Measurements from ENCODE around the gene GDI1.

GDI1 gene

DNA sequence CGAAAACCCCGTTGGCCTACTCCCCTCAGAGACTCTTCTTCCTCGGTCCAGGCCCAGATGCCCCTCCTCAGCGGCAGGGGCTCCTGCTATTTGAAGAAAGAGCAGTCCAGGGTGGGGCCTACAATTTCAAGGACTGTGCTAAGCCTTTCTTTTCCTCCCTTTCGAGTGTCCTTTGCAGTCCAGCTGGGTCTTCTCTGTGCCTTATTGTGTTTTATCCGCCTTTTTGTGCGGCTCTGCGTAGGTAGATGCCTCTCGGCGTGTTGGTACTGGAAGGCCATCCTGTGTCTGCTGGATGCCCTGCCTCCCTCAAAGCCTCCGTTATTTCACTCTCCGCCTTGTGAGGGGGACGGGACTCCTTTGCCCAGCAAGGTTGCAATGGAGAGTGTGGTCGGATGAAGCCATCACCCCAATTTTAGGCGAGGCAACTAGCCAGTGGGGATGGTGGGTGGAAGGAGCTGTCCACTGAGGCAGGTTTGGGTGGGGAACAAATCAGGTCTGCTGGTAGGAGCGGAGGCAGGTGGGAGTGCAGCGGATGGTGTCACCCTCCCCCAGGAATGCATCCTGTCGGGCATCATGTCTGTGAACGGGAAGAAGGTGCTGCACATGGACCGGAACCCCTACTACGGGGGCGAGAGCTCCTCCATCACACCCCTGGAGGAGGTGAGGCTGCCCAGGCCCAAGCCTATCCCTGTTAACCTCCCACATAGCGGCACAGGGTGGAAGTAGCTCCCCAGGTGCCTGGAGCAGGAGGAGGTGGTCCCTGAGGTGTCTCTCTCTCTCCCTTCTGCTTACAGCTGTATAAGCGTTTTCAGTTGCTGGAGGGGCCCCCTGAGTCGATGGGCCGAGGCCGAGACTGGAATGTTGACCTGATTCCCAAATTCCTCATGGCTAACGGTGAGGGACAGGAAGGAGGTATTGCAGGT, 1.3 kb downstream of the GDI1 start:
- no peak for DNase-seq

DNA sequence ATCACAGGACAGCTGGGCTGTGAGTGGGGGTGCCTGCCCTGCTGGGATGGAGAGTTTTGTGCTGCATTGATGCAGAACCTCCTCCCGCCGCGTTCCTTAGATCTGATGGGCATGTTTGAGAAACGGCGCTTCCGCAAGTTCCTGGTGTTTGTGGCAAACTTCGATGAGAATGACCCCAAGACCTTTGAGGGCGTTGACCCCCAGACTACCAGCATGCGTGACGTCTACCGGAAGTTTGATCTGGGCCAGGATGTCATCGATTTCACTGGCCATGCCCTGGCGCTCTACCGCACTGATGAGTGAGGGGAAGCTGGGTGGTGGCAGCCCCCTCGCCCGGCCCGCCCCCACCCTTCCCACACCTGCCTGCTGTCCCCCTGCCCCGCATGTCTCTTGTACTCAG, 2.9 kb downstream of the GDI1 start:
- DNase-seq: no peak

DNA sequence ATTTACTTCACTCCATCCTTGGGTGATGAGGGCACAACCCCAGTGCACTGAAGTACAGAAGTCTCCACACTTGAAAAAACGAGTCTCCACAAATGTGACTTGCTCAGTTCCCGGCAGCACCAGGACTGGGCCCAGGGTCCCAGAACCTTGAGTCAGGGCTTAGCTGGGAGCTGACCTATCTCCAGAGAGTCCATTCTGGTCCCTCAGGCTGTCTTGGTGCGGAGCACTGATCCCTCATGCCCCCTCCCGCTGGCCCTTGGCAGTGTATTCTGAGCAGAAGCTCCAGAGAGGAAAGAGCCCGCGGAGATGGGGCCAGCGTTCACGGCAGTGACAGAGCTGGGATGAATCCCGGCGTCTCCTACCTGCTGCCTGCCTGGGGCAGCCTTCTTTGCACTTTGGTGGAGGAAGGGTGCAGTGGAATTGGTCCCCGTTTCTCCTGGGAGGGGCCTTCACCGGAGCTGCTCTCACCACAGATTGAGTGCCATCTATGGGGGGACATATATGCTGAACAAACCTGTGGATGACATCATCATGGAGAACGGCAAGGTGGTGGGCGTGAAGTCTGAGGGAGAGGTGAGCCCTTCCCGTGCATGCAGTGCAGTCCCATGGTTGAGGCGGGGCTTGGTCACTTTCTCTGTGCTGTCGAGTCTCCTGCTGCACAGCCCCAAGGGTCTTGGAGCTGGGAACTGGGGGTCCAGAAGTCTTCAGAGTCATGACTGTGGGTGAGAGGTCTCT, 3.8 kb downstream of the GDI1 start:
- no peak for DNase-seq

- DNase-seq: no peak
These were observed 4.6 kb downstream of the GDI1 start for GRCh38 chrX:154441564-154441963.

DNA sequence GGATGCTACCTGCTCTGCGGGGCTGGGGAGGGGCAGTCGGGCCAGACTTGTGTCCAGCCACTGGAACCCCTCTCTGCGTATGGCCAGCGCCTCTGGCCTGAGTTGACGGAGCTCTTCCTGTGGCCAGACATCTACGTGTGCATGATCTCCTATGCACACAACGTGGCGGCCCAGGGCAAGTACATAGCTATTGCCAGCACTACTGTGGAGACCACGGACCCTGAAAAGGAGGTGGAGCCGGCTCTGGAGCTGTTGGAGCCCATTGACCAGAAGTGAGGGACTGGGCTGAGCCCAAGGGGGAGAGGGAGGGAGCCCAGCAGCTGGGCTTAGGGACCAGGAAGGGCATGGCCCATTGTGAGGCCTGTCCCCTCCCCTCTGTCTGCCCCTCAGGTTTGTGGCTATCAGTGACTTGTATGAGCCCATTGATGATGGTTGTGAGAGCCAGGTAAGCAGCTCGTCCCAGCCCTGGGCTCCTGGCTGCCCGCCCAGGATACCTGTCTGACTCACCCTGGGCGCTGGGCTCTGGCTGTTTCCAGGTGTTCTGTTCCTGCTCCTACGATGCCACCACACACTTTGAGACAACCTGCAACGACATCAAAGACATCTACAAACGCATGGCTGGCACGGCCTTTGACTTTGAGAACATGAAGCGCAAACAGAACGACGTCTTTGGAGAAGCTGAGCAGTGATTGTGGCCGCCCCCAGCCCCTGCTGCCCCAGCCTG, 5.2 kb downstream of the GDI1 start:
- DNase-seq: no peak

GRCh38 chrX:154443479-154443910, 6.5 kb downstream of the GDI1 start:
- no peak for DNase-seq

DNA sequence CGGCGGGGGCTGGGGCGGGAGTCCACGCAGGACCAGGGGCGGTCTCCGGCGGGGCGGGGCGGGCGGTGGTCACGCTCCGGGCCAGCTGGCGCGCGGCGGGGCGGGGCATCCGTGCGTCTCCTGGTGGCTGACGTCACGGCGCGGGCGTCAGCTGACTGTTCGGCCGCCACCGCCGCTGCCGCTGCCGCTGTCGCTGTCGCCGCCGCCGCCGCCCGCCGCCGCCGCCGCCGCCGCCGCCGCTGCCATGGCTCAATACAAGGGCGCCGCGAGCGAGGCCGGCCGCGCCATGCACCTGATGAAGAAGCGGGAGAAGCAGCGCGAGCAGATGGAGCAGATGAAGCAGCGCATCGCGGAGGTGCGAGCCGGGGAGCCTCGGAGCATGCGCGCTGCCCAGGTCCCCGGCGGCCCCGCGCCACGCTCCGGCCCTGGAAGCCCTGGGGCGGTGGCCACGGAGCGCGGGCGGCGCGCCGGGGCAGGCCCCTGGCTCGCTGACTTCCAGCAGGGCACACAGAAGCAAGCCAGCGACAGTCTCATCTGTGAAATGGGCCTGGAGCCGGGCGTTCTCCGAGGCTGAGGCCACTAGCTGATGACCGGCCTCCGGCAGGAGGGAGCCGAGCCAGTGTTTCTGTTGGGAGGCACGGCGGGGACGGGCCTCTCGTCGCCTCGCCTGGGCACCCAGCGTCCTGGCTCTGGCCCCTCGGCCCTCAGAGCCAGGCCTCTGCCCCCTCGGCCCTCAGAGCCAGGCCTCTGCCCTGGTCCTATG, 7.2 kb downstream of the GDI1 start, which contains the start of gene FAM50A:
Gene FAM50A, plus strand, starts transcription at position 150 of the 763 bp plus-strand sequence. Its CDS starts 95 bp downstream, at position 245.
- peak; percentile 63 for DNase-seq

- DNase-seq: no peak
These were observed 7.8 kb downstream of the GDI1 start for GRCh38 chrX:154444755-154445246.

DNA sequence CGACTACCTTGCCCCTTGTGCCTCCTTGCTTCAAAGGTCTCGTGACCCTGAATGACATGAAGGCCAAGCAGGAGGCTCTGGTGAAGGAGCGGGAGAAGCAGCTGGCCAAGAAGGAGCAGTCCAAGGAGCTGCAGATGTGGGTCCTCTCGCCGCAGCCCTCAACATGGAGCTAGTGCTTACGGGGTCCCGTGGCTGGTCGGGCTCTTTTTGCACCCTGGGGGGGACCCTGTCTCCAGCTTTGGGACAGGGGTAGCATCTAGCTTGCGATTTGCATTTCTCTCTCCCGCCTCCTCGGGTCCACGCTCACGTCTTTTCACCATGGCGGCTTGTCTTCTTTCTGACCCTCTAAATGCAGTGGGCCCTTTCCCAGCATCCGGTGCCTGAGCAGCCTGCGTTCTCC, 8.8 kb downstream of the GDI1 start:
- DNase-seq: no peak

- DNase-seq: no peak
These were observed 9.5 kb downstream of the GDI1 start for GRCh38 chrX:154446430-154446829.

DNA sequence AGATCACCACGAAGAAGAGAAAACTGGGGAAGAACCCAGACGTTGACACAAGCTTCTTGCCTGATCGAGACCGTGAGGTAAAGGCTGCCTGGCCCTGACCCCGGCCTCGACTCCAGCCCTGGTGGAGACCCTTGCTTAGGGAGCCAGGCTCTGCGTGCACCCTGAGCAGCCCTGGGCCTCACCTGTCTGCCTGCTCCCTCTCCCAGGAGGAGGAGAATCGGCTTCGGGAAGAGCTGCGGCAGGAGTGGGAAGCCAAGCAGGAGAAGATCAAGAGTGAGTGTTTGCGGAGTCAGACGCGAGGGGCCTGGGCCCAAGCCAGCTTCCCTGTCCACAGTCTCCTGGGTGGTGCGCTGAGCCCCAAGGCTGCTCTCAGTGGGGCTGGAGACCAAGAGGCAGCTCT, 11.5 kb downstream of the GDI1 start:
- no peak for DNase-seq

DNA sequence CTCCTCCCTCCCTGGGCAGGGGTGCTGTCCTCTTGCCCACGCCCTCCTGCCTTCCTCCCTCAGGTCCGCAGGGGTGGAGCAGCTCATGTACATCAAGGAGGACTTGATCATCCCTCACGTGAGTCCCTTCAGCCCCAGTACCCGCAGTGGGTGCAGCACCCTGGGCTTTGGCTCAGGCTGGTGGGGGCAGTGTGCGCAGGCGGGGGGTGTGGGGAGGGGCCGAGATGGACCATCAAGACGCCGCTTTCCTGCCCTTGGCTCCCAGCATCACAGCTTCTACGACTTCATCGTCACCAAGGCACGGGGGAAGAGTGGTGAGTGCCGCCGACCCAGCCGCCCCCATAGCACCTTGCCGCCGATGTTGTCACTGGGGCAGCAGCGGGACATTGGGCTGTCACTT, 12.7 kb downstream of the GDI1 start:
- DNase-seq: no peak

GRCh38 chrX:154450312-154450711, 13.4 kb downstream of the GDI1 start:
- DNase-seq: no peak

DNA sequence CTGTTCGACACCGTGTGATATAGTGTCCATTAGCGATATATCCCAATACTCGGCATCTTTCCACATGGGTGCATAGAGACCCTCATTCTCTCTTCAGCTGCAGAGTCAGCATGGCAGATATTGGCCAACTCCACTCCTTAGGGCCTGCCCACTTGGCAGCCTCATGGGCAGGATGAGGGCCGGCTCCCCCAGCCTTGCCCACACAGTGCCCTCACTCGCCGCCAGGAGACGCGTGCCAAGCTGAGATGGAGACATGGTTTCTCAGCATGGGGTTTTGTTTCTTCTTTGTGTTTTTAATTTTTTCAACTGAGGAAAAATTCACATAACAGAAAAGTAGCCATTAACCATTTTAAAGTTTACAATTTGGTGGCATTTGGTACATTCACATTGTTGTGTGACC, 15.9 kb downstream of the GDI1 start:
- DNase-seq: no peak

- peak; percentile 31 for DNase-seq
These were observed 20.6 kb downstream of the GDI1 start for GRCh38 chrX:154457491-154458115.

- peak; percentile 52 for DNase-seq
These were observed 21.4 kb downstream of the GDI1 start, which contains the start of gene PLXNA3 for GRCh38 chrX:154458116-154458953. PLXNA3 (plus strand) TSS chrX:154458281; CDS start chrX:154460184, 1,903 bp downstream.

DNA sequence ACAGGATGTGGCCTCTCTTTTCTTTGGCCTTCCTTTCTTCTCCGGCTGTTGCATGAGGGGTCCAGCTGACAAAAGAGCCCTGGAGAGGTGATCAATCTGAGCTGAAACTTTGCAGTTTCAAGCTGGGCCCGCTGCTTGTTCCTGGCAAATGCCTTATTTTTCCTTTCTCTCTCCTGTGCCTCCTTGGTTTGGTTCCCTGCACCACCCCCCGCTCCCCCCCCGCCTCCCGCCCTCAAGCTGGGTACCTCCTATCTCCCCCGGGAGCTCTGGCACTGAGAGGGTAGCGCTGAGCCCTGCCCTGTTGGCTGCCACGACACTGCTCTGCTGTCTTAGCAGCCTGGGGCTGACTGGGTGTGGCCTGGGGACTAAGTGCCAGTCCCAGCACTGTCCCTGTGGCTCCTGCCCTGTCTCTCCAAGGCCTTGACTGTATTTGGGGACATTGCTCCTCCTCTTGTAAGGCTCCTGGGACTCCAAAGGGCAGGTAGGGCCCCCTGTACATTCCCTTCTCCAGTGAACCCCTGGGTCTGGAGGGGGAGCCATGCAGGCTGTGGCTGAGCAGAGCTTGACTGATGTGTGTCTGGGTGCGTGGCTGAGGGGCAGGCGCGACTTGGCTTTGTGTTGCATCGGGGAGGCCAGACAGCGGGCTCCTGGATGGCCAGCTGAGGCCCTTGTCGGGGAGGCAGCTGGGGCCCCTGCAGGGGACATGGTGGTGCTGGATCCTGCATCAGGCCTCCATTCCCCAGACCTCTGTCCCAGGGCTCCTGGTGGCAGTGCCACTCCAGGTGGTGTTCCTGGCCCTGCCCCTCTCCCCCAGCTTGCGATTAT, 22.2 kb downstream of the GDI1 start:
- DNase-seq: no peak

DNA sequence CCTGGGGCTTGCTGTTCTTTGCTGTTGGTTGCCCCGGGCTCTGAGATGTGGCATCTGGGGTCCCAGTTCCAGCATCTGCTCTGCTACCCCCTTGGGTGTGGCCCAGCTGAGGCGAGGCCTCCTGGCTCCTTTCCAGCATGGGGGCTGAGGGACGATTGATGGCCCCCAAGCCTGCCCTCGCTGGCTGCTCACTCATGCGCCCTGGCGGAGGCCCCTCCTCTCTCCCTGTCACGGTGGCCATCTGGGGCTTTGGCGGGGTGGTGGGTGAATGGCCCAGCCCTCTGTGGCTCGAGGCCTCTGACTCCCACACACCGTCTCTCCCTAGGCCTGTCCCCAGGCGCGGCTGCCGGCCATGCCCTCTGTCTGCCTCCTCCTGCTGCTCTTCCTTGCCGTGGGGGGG, 22.9 kb downstream of the GDI1 start:
- no peak for DNase-seq

DNA sequence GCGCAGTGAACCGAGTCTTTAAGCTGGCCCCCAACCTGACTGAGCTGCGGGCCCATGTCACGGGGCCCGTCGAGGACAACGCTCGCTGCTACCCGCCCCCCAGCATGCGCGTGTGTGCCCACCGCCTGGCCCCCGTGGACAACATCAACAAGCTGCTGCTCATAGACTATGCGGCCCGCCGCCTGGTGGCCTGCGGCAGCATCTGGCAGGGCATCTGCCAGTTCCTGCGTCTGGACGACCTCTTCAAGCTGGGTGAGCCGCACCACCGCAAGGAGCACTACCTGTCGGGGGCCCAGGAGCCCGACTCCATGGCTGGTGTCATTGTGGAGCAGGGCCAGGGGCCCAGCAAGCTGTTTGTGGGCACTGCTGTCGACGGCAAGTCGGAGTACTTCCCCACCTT, 23.4 kb downstream of the GDI1 start:
- DNase-seq: no peak

DNA sequence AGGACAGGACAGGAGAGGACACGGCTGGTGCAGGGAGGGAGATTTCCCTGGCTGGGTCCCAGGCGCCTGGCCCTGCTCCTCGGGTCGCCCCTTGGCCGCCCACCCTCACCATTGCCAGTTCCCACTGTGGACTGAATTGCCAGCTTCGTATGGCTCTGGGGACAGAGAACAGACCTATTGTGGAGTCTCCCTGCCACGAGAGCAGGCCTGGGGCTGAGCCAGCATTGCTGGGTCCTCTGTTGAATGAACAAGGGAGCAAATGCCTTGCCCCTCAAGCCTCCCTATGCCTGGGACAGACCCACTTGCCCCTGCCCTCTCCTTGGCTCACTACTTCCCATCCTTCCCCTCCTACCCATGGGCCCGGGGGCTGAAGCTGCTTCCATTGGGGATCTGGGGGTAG, 25.4 kb downstream of the GDI1 start:
- no peak for DNase-seq

Data from fibroblast of skin of abdomen (primary cell).